H1 (cell line): ENCODE data around the gene CLASP2. TPM values are rescaled to one million over a fixed set of nuclear protein-coding genes. Genes with fewer than 3 reads are reported as not detected.

ENCODE experiments used
- CTCF ChIA-PET: fragments of 300-600 bp; sonication (Branson Sonifier 250); formaldehyde crosslinking; loops from one replicate; lab custom pipeline; 2021; ENCODE audit not compliant: partially characterized antibody; lab: Charles Lee
- POLR2A ChIA-PET: fragments of 300-600 bp; sonication (Branson Sonifier 250); formaldehyde crosslinking; loops from one replicate; lab custom pipeline; 2021; ENCODE audit warnings: inconsistent platforms; ENCODE audit not compliant: partially characterized antibody; lab: Charles Lee
- DNase-seq, 2 experiments: peaks; one replicate each; pipeline versions ENCODE4 v3.0.0 to v3.0.0-alpha.2; 2010 to 2022; ENCODE audit warnings: low spot score in 2 of 2, low read depth in 1 of 2, mixed read lengths in 1 of 2
- FAIRE-seq: peaks from 2 replicates; lab custom pipeline; 2011; peaks lifted over from hg19 to GRCh38; lab: Jason Lieb, UNC
- H2AFZ ChIP-seq: 2 replicates; pipeline ENCODE4 v1.8.1; 2012; ENCODE audit warnings: low read length, inconsistent platforms
- H2AK5ac ChIP-seq: 2 replicates; pipeline ENCODE4 v1.6.1; 2013; ENCODE audit warnings: low read depth, low read length
- H2BK120ac ChIP-seq: replicated peaks from 2 replicates; pipeline ENCODE3; 2013; ENCODE audit warnings: low read depth, low read length, inconsistent platforms
- H2BK12ac ChIP-seq: 2 replicates; pipeline ENCODE4 v1.6.1; 2013; ENCODE audit warnings: low read depth, low read length
- H2BK15ac ChIP-seq: 2 replicates; pipeline ENCODE4 v1.6.1; 2013; ENCODE audit warnings: low read length
- H2BK20ac ChIP-seq: 2 replicates; pipeline ENCODE4 v1.6.1; 2013; ENCODE audit warnings: low read length
- H2BK5ac ChIP-seq: 2 replicates; pipeline ENCODE4 v1.6.1; 2013; ENCODE audit warnings: low read depth, low read length
- H3K14ac ChIP-seq: 2 replicates; pipeline ENCODE4 v1.6.1; 2013; ENCODE audit warnings: inconsistent platforms; ENCODE audit not compliant: insufficient read length
- H3K18ac ChIP-seq: 2 replicates; pipeline ENCODE4 v1.6.1; 2013; ENCODE audit warnings: low read length; ENCODE audit errors: extremely low read depth
- H3K23ac ChIP-seq: 2 replicates; pipeline ENCODE4 v1.6.1; 2013; ENCODE audit warnings: inconsistent platforms; ENCODE audit not compliant: insufficient read length
- H3K23me2 ChIP-seq: 2 replicates; pipeline ENCODE4 v1.6.1; 2013; ENCODE audit warnings: low read depth, low read length
- H3K27ac ChIP-seq: 2 replicates; pipeline ENCODE4 v1.6.1; 2011; ENCODE audit warnings: low read depth, low read length, inconsistent platforms
- H3K27me3 ChIP-seq, 4 experiments: replicated peaks in 1 of 4; 1 replicate in 1 of 4; 2 replicates in 3 of 4; pipeline versions ENCODE4 v1.6.1 to v1.8.1; 2011 to 2013; ENCODE audit warnings: low read length in 3 of 4, mild to moderate bottlenecking in 3 of 4, inconsistent platforms in 2 of 4, mixed read lengths in 2 of 4, moderate library complexity in 1 of 4; ENCODE audit not compliant: control insufficient read depth in 3 of 4, insufficient read depth in 3 of 4; ENCODE audit errors: extremely low read depth in 1 of 4
- H3K36me3 ChIP-seq, 4 experiments: 2 replicates each; pipeline versions ENCODE4 v1.6.1 to v1.8.1; 2011 to 2013; ENCODE audit warnings: mild to moderate bottlenecking in 4 of 4, low read length in 3 of 4, moderate library complexity in 2 of 4, control low read depth in 1 of 4, inconsistent platforms in 1 of 4; ENCODE audit not compliant: insufficient read depth in 4 of 4, control insufficient read depth in 2 of 4
- H3K4ac ChIP-seq: replicated peaks from 2 replicates; pipeline ENCODE3; 2013; ENCODE audit warnings: low read length, low read depth, mixed read lengths, inconsistent platforms; ENCODE audit not compliant: insufficient read length
- H3K4me1 ChIP-seq, 4 experiments: replicated peaks in 1 of 4; 1 replicate in 1 of 4; 2 replicates in 3 of 4; pipeline versions ENCODE4 v1.6.1 to v1.8.1; 2011 to 2013; ENCODE audit warnings: low read length in 3 of 4, inconsistent platforms in 2 of 4, mixed read lengths in 1 of 4; ENCODE audit not compliant: insufficient read depth in 4 of 4, control insufficient read depth in 3 of 4
- H3K4me2 ChIP-seq, 2 experiments: 2 replicates each; pipeline versions ENCODE4 v1.6.1 to v1.8.1; 2011 to 2013; ENCODE audit warnings: low read depth in 2 of 2, low read length in 2 of 2, control low read depth in 1 of 2, inconsistent platforms in 1 of 2, mild to moderate bottlenecking in 1 of 2; ENCODE audit not compliant: insufficient read depth in 1 of 2
- H3K4me3 ChIP-seq, 4 experiments: fragments of 200-600, 300-600 bp in 1 of 4; sonication (generic), shearing (Covaris generic), sonication (Bioruptor Twin) in 1 of 4; 2 replicates each; pipeline versions ENCODE4 v1.5.1 to v1.8.1; 2011 to 2016; ENCODE audit warnings: low read length in 4 of 4, low read depth in 3 of 4, control low read depth in 2 of 4, inconsistent platforms in 2 of 4, mild to moderate bottlenecking in 2 of 4, mixed read lengths in 1 of 4, moderate library complexity in 1 of 4; ENCODE audit not compliant: insufficient read depth in 2 of 4; ENCODE audit errors: extremely low read depth in 1 of 4
- H3K56ac ChIP-seq: replicated peaks from 2 replicates; pipeline ENCODE3; 2013; ENCODE audit warnings: low read depth, mild to moderate bottlenecking, mixed read lengths, low read length, inconsistent platforms; ENCODE audit not compliant: insufficient read length
- H3K79me1 ChIP-seq: 2 replicates; pipeline ENCODE4 v1.6.1; 2013; ENCODE audit warnings: low read depth, low read length, control low read depth
- H3K79me2 ChIP-seq, 2 experiments: 2 replicates each; pipeline versions ENCODE4 v1.6.1 to v1.8.1; 2012 to 2013; ENCODE audit warnings: low read length in 2 of 2, mild to moderate bottlenecking in 2 of 2, inconsistent platforms in 1 of 2; ENCODE audit not compliant: insufficient read depth in 2 of 2, control insufficient read depth in 1 of 2
- H3K9ac ChIP-seq, 4 experiments: replicated peaks in 1 of 4; 1 replicate in 1 of 4; 2 replicates in 3 of 4; pipeline versions ENCODE4 v1.6.1 to v1.8.1; 2011 to 2013; ENCODE audit warnings: low read depth in 3 of 4, low read length in 3 of 4, control low read depth in 2 of 4, mild to moderate bottlenecking in 2 of 4, moderate library complexity in 2 of 4, inconsistent platforms in 1 of 4; ENCODE audit errors: extremely low read depth in 1 of 4
- H3K9me3 ChIP-seq, 2 experiments: 2 replicates each; pipeline versions ENCODE4 v1.6.1 to v1.8.1; 2012 to 2013; ENCODE audit warnings: mild to moderate bottlenecking in 2 of 2, moderate library complexity in 2 of 2, control low read depth in 1 of 2, inconsistent platforms in 1 of 2, low read depth in 1 of 2, low read length in 1 of 2, mixed read lengths in 1 of 2; ENCODE audit not compliant: insufficient read depth in 2 of 2
- H4K20me1 ChIP-seq, 2 experiments: replicated peaks in 1 of 2; 2 replicates each; pipeline versions ENCODE3 to v1.8.1; 2011 to 2013; ENCODE audit warnings: inconsistent platforms in 2 of 2, low read length in 2 of 2, mild to moderate bottlenecking in 1 of 2; ENCODE audit not compliant: insufficient read depth in 2 of 2, control insufficient read depth in 1 of 2
- H4K5ac ChIP-seq: 2 replicates; pipeline ENCODE4 v1.6.1; 2013; ENCODE audit warnings: low read length, low read depth, mixed read lengths, inconsistent platforms; ENCODE audit not compliant: insufficient read length
- H4K8ac ChIP-seq: 2 replicates; pipeline ENCODE4 v1.8.0; 2013; ENCODE audit warnings: mild to moderate bottlenecking, moderate library complexity, low read length, inconsistent platforms; ENCODE audit not compliant: insufficient read depth; ENCODE audit errors: extremely low read depth
- H4K91ac ChIP-seq: replicated peaks from 2 replicates; pipeline ENCODE3; 2013; ENCODE audit warnings: low read length, mixed read lengths, inconsistent platforms; ENCODE audit not compliant: insufficient read length
- BACH1 ChIP-seq: IDR thresholded peaks from 2 replicates; pipeline ENCODE4 v1.6.1; 2012; ENCODE audit warnings: low read length, improper control_type of control experiment
- POLR2AphosphoS5 ChIP-seq: IDR thresholded peaks from 2 replicates; pipeline ENCODE4 v1.6.1; 2011; ENCODE audit warnings: low read depth, low read length
- SUZ12 ChIP-seq: fragments of 200-600 bp; sonication (generic); IDR thresholded peaks from 2 replicates; pipeline ENCODE4 v1.6.1; 2012; ENCODE audit warnings: mild to moderate bottlenecking, inconsistent platforms, low read length, moderate library complexity, mixed read lengths
- WGBS, 2 experiments: shearing (Covaris generic) in 1 of 2; methylation state at CpG; one replicate each; pipeline versions ENCODE4 v1.1.6 to v1.1.7; 2013 to 2015; ENCODE audit warnings: low lambda C conversion rate in 2 of 2, mixed read lengths in 2 of 2, inconsistent platforms in 1 of 2, low coverage in 1 of 2, missing lambda C conversion rate in 1 of 2; ENCODE audit not compliant: insufficient replicate concordance in 2 of 2, insufficient coverage in 1 of 2, insufficient read length in 1 of 2; ENCODE audit errors: extremely low coverage in 1 of 2, missing lambda C conversion rate in 1 of 2; 5-methylcytosine and 5-hydroxymethylcytosine counted together
- polyA plus RNA-seq, 7 experiments: library from polyadenylated mRNA; depleted of rRNA in 3 of 7; stranded (reverse) in 5 of 7; unstranded in 2 of 7; fragments of >200 nt in 5 of 7; fragments of 200-250 nt in 2 of 7; gene quantifications; 1 replicate in 5 of 7; 2 replicates in 1 of 7; 4 replicates in 1 of 7; pipeline versions ENCODE4 v1.2.1 to v1.2.3, GENCODE V29; 2011 to 2013; ENCODE audit warnings: missing spikeins in 2 of 7, mixed read lengths in 2 of 7
- total RNA-seq: library from RNA; stranded (reverse); fragmentation: NEBNext Ultra II Directional; extraction: Animal tissue kit (Norgen Biotek cat#: 25700); gene quantifications from 2 replicates; pipeline ENCODE4 v1.2.1, GENCODE V29; 2021

CLASP2 gene
- total and polyA plus RNA-seq, 2 of the 8 experiments (the other 6 are each of a cell fraction or from before 2014, with no cell fraction given) = 21.7 to 58.0 TPM

- FAIRE-seq (no peak), DNase-seq (no peak)
- H3K23ac ChIP-seq = no peak overlapping the region
- no peak overlapping the region for H2AK5ac ChIP-seq
- H3K79me2 ChIP-seq = no peaks in the 10 kb centered on the region
- no peak for TF ChIP-seq SUZ12
- no peak for TF ChIP-seq BACH1
- TF ChIP-seq POLR2AphosphoS5 = no peak
- no peak overlapping the region for H3K14ac ChIP-seq
- no peak overlapping the region for H3K4me3 ChIP-seq
- no peak overlapping the region for H3K18ac ChIP-seq
- no peak overlapping the region for H2BK5ac ChIP-seq
- CTCF ChIA-PET = interaction anchor here (1.9 kb wide), 1 partner anchor 147 kb away, joined by 11 read pairs; no protein-coding TSS in a partner anchor
- H2BK12ac ChIP-seq = no peak overlapping the region
- H3K23me2 ChIP-seq = no peaks in the 10 kb centered on the region
- H3K4ac ChIP-seq = no peak overlapping the region
- H4K8ac ChIP-seq = no peak overlapping the region
- H3K4me1 ChIP-seq = no peaks in the 10 kb centered on the region
- H4K20me1 ChIP-seq = no peaks in the 10 kb centered on the region
- no peak overlapping the region for H2BK15ac ChIP-seq
- 95% methylated on average over 1 of the region's 1 CpG; no CpG with 5 or more reads in 1 of the 2 experiments for WGBS, 2 experiments
- peaks cover 0 to 10% (median 0%) of the 10 kb centered on the region in 4 experiments; a peak in 2 of 8 replicates for H3K36me3 ChIP-seq
- no peak overlapping the region for H2BK20ac ChIP-seq
- H3K9me3 ChIP-seq = no peaks in the 10 kb centered on the region
- H3K27ac ChIP-seq = no peak overlapping the region
- no peak overlapping the region for H3K4me2 ChIP-seq
- H3K56ac ChIP-seq = no peak overlapping the region
- H3K79me1 ChIP-seq = no peaks in the 10 kb centered on the region
- H3K27me3 ChIP-seq = no peaks in the 10 kb centered on the region
- H4K91ac ChIP-seq = no peak overlapping the region
- no peak overlapping the region for H2AFZ ChIP-seq
- no peak overlapping the region for H4K5ac ChIP-seq
- POLR2A ChIA-PET = no interaction called here
- no peak overlapping the region for H2BK120ac ChIP-seq
- H3K9ac ChIP-seq = no peak overlapping the region
These were observed 88.8 kb downstream of the CLASP2 start for GRCh38 chr3:33629219-33629618.
